ENCODE data around the gene OTX2.

DNA sequence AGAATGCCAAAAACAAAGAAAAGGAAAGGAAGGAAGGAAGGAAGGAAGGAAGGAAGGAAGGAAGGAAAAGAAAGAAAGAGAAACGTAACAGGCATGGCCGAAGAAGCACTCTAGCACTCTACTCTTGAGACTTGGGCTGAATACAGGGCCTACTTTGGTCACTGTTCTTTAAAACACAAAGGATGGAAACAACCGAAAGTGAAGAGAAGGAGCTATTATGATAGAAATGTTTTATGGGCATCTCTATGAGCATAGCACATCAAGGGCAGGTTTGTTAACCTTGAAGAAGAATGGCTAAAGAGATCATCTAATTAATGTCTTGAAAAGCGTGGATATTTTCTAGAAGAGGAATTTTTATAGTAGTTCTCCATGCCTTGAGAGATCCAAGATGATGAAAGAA, 15.9 kb upstream of the OTX2 start:
- TF ChIP-seq EP300 (IDR thresholded peaks at IDR 0.05; ENCODE audit: borderline replicate concordance) (no peak), EGR1 (IDR thresholded peaks at IDR 0.05) (no peak), YY1 (IDR thresholded peaks at IDR 0.05; ENCODE audit: low read depth) (no peak), MAX (IDR thresholded peaks at IDR 0.05) (no peak), FOXM1 (IDR thresholded peaks at IDR 0.05; ENCODE audit: borderline replicate concordance, low read depth) (no peak), CEBPB (IDR thresholded peaks at IDR 0.05) (no peak), RAD21 (IDR thresholded peaks at IDR 0.05; ENCODE audit: low read depth) (no peak), TEAD4 (IDR thresholded peaks at IDR 0.05) (no peak), ZBTB7A (IDR thresholded peaks at IDR 0.05; ENCODE audit: low read depth) (no peak), REST (IDR thresholded peaks at IDR 0.05; ENCODE audit: low read depth) (no peak)
